ENCODE results near the gene SLC35F2.
"Not testable (repeated sequence)": the region's sequence is repeated elsewhere in the genome, so short reads cannot be mapped to it uniquely, and the experiment has no call there.

The SLC35F2 gene

DNA sequence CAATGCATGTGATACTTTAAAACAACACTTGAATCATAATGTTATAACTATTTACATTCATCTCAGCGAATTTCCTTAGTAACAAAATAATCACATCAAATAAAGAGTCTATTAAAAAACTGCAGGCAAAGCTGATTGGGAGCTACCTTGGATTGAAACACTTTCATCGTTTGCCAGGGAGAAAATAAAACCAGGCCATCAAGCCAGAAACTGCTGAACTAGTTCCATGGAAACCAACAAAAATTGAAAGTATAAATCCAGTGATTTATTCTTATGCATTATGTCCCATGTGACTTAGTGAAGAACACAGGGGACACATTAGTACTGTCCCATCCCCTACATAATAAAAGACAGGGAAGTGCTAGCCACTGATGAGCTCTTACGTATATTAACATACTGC lies 21.7 kb downstream of the SLC35F2 start:
- DNase-seq = no peak

GRCh38 chr11:107834995-107835394 lies 23.6 kb downstream of the SLC35F2 start:
- DNase-seq = no peak

DNA sequence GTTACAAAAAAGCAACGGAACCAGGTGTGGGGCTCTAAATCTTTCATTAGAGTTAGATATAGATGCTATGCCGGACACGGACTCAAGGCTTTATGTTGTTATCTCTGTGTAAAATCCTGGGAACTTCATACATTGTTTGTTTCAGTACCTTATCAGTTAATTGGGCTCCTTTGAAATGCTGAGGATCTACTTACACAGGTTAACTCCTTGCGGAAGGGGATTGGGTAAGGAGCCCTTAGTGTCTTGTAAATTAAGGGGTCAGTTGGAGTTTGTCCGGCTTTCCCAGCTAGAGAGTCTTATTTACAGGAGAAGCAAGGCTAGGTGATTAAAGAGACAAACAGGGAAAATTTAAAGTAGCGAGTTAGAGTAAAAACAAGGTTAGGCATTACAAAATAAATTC lies 24.7 kb downstream of the SLC35F2 start:
- not testable (repeated sequence) for DNase-seq

GRCh38 chr11:107830915-107831540 lies 27.6 kb downstream of the SLC35F2 start:
- no peak for DNase-seq

DNA sequence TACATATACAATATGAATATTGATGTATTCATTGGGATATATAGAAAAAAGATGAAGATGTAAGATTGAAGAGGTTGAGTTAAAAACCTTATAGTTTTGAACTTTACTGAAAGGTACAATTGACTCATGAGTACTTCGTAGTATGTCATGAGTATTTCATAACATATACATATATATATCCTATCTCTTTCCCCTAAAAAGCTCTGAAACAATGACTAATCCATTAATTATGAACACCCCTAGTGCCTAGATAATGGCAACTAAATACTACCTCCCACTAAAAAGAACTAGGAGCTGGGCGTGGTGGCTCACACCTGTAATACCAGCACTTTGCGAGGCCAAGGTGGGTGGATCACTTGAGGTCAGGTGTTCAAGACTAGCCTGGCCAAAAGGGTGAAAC lies 31.5 kb downstream of the SLC35F2 start:
- DNase-seq = no peak

DNA sequence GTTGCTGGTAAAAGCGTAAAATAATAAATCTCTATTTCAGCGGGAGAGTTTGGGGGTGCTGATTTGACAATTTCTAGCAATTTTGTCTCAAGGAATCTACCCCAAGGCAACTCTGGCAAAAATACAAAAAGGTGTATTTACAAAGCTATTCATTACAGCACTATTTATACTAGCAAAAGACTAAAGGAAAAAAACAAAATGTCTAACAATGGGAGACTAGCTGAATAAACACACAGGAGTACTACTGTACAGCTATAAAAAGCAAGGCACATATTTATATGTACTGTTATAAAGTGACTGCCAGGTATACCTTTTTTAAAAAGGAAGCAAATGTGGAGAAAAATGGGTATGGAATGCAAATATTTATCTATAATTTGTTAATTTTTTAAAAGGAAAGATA lies 32.7 kb downstream of the SLC35F2 start:
- no peak for DNase-seq

DNA sequence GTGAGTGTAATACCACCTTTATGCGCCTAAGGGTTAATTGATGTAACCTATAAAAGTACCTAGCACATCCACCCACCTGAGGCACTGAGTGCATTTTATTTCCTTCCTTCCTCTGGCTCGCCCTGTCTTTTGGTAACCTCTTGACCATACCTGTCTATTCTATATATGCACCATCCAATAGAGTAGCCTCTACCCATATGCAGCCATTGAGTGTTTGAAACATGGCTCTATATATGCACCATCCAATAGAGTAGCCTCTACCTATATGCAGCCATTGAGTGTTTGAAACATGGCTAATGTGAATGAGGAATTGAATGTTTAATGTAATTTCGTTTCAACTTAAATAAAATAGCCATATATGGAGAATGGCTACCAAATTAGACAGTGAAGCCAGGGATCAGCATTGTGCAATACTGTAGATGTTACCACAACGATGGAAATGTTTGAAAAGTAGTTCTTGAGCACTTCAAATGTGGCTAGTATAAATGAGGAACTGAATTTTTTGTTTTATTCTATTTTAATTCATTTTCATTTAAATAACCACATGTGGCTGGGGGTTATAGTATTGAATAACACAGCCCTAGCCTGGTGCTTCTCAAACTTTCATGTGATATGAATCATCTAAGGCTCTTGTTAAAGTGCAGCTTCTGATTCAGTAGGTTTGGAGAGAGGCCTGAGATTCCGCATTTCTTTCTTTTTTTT lies 33.8 kb downstream of the SLC35F2 start:
- no peak for DNase-seq

DNA sequence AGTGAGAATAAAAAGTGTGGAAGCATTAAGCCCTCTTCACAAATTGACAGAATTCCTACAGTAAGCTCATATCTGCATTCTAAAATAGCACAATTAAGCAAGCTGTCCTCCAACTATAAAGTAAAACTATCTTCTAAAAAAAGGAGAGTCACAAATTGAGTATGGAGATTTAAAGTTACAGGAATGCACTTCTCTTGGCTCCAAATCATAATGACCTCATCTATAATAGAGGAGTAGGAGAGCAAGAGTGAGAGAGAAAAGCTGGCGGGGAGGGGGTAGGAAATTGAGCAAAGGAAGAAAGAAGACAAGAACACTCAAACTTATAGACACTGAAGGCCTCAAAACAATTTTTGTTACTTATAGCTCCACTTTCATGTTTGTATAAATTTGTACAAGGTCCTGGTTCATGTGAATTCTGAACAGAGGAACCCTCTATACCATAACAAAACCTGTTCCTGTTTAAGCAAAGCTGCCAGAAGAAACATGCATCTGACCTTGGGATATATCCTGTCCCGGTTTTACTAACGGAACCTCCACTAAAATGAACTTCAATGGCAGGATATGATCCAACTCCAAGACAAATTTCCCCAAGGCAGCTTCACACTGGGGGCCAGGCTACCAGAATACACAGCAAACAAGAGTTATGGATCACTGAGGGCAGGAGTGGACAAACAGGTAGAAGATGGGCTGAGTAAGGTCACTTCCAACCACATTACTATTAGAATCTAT lies 37.2 kb downstream of the SLC35F2 start:
- no peak for DNase-seq

GRCh38 chr11:107819361-107820014 lies 39.1 kb downstream of the SLC35F2 start:
- DNase-seq = no peak

DNA sequence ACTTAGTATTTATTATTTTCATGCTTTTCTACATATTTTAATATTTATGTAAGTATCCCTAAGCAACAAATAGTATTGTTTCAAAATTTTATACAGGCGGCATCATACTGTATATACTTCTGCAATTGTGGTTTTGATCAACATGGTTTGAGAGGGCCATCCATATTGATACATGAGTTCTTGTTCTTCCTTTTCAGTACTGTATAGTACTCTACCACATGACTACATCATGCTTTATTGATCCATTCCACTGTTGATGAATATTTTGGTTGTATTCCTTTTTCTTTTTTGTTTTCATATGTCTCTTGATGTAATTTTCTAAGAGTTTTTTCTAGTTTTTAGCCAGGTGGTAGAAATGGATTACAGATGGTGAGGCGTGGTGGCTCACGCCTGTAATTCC lies 40.1 kb downstream of the SLC35F2 start:
- DNase-seq = no peak

DNA sequence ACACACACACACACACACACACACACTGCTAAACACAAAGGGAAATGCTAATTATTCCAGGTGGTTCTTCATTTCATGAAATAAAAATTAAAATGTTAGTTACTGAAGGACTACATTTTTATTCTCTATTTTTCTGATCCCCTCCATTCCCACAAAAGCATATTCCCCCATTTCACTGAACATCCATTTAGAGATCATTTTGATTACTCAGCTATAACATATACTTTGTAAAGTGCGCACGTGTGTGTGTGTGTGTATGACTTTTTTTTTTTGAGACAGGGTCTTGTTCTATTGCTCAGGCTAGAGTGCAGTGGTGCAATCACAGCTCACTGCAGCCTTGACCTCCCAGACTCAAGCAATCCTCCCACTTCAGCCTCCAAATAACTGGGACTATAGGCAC lies 42.6 kb downstream of the SLC35F2 start:
- no peak for DNase-seq

GRCh38 chr11:107810875-107811274 lies 47.7 kb downstream of the SLC35F2 start:
- no peak for DNase-seq

GRCh38 chr11:107808521-107808920 lies 50.1 kb downstream of the SLC35F2 start:
- no peak for DNase-seq

GRCh38 chr11:107804971-107805370 lies 53.6 kb downstream of the SLC35F2 start:
- DNase-seq = no peak

GRCh38 chr11:107804211-107804610 lies 54.4 kb downstream of the SLC35F2 start:
- no peak for DNase-seq

DNA sequence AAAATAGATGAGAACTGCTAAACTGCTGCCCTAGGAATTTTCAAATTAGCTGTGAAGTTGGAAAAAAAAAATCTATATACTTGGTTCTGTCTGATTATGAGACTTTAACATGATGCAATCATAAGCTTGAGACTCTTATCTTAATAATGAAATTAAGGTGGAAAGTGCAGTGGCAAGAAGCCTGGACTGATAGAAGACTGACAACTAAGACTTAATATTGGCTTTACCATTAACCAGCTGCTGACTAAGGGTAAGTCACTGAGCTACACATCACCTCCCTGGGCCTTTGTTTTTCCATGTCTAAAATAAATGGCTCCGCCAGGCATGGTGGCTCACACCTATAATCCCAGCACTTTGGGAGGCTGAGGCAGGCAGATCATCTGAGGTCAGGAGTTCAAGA lies 56.9 kb downstream of the SLC35F2 start:
- DNase-seq = no peak

DNA sequence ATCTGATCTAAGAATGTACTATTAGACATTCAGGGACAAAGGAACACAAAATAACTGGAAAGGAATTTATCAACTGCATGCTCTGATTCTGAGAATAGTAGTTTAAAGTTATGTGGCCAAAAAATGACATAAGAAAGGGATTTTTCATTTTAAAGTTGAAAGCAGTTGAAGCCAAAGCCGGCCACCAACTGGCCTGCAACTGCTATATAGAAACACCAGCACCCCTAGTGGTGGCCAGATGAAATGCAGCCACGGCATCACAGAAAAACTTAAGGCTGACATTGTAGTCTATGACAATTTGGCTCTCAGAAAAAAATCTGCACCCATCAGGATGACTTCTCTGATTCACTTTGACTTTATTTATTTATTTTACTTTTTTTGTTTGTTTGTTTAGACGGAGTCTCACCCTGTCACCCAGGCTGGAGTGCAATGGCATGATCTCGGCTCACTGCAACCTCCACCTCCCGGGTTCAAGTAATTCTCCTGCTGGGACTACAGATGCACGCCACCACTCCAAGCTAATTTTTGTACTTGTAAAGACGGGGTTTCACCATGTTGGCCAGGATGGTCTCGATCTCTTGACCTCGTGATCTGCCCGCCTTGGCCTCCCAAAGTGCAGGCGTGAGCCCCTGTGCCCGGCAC lies 59.2 kb downstream of the SLC35F2 start:
- DNase-seq = no peak

GRCh38 chr11:107792049-107792443 lies 66.5 kb downstream of the SLC35F2 start:
- DNase-seq = no peak

- no peak for DNase-seq
Measured at GRCh38 chr11:107791343-107792048, 67.1 kb downstream of the SLC35F2 start.

DNA sequence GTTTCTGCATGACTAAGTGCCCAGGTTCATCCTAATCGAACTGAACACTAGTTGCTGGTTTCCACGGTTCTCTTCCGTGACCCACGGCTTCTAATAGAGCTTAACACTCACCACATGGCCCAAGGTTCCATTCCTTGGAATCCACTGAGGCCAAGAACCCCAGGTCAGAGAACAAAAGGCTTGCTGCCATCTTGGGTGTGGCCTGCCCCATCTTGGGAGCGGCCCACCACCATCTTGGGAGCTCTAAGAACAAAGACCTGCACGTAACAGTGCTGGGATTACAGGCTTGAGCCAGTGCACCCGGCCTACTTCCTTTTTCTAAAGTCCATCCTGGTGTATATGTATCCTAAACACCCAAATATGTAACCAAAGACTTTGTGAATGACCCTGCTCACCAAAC lies 68.8 kb downstream of the SLC35F2 start:
- no peak for DNase-seq

GRCh38 chr11:107787733-107788132 lies 70.9 kb downstream of the SLC35F2 start:
- no peak for DNase-seq

DNA sequence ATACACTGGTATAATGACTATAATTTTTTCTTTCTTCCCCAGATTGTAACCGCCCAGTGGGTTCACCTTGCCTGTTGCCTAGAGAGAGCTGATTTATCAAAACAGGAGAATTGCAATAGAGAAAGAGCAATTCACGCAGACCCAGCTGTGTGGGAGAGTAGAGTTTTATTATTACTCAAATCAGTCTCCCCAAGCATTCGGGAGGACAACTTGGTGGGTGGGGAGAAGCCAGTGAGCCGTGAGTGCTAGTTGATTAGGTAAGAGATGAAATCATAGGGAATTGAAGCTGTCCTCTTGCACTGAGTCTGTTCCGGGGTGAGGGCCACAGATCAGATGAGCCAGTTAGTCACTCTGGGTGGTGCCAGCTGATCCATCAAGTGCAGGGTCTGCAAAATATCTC lies 73.2 kb downstream of the SLC35F2 start:
- no peak for DNase-seq

DNA sequence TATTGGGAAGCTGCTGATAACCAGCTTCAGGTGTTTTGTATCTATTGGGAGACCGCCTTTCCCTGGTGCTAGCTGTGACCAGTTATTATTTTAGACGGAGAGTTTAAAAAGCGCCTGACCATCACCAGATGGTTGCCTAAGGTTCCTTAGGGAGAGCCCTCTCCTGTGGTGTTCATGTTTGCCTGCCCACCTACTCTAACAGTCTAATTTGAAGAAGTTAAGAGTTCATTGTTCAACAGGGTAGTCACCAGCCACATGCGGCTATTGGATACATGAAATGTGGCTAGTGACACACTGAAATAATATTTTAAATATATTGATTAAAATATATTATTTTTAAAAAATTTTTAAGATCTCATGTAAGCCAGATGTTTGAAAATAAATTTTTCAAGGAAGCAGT lies 75.5 kb downstream of the SLC35F2 start:
- DNase-seq = no peak

Measured in T1000 (cell line).